Measurements from ENCODE around the gene MPHOSPH6.

GRCh38 chr16:82192665-82193064 is 22.6 kb upstream of the MPHOSPH6 start:
- no peak for TF ChIP-seq CTCF (IDR thresholded peaks at IDR 0.05)
- no peak for TF ChIP-seq POLR2A (IDR thresholded peaks at IDR 0.05)
